GM21786 (cell line): ENCODE data around the gene GLG1.

Experiments
- ATAC-seq: cut with Tn5 transposase; IDR thresholded peaks from one replicate; pipeline ENCODE4 v1.9.1; 2021; ENCODE audit not compliant: unreplicated experiment

GLG1 gene

DNA sequence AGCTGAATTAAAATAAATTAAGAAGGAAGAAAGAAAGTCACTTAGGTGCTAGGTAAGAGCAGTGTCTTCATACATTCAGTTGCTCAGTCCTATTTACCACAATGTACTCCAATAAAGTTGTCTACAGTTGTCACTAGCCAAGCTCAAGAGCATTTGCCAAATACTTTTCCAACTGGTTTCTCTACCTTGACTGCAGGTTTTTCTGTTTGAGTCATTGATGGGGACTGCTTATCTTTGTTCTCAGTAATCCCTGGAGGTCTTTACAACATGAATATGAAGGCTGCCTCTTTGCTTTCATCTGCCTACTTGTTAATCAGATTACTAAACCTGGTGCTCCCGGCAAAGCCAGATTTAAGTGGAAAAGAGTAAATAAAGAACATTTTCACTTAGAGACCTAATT is 121.0 kb downstream of the GLG1 start:
- no peak for ATAC-seq

DNA sequence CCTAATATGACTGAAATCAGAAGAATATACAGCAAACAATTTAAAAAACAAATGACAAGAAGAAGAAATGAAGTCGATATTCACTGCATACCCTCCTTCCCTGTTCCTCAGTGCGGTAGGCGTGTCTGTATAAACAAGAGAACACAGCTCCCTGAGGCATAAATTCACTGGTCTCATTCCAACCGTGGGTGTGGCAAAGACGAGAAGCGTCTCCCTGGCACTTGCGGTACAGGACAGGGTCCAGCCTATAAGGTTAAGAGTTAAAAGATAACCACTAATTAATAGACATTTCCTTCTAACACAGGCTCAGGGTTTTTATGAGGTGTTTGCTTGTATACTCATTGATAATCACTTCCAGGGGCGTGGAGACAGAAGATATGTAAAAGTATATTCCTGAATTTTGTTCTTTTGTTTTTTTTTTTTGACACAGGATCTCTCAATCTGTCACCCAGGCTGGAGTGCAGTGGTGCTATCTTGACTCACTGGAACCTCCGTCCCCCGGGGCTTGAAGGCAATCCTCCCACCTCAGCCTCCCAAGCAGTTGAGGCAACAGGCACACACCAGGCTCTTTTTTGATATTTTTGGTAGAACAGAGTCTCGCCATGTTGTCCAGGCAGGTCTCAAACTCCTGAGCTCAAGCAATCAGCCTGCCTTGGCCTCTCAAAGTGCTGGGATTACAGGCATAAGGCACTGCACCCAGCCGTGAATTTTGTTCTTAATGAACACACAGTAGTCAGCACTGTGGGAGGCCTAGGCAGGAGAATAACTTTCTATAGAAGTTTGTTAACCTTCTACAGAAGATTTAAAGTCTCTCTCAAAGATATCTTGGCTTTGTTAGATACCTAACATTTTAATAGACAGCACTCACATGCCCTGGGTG is 126.5 kb downstream of the GLG1 start:
- ATAC-seq, result no peak

DNA sequence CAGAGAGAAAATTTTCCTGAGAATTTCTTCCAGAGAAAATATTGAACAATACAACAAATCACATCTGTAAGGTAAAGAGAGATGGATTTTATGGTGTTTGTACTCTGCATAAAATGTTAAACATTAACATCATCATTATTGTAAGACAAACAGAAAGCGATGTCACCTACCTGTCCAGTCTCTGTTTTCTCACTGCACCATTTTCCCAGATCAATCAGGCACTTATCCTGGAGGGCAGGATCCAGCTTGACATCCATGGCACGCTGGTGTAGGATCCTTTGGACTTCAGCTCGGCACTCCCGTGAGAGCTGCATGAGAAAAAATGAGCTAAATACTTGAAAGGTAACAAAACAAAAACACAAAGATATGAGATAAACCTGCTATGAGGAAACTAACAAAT is 129.7 kb downstream of the GLG1 start:
- ATAC-seq, result no peak

DNA sequence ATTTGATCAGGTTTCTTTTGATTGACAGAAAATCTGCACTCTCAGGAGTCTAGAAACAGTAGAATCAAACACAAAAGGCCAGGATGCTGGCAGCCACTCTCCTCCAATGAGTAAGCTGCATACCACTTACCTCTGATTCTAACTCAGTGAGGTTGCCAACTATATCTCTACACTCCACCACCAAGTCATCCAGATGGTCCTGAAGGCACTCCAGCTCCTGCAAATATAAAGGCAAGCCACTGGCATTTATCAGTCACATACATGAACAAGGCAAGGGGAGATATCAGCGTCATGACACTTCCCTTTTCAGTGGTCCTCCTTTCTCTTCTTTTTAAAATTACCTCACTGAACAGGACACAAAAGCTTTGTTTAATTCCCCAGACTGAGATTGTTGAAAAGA is 132.5 kb downstream of the GLG1 start:
- no peak for ATAC-seq

DNA sequence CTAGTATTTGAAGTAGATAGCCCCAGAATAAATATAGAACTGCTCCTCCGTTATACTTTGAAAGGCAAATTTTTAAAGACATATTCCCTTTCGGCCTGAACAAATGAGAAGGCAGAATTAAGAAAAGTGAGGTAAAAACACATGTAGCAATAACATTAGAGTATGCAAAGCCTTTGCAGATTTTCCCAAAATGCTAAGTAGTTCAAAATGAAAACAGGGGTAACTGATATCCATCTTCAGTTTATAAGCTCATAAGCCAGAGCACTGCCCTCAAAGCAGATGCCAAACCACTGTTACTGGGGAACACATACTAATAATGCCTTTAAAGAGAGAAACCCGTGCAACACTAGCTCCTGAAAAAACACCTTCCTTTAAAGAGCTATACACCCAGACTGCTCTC is 134.4 kb downstream of the GLG1 start:
- ATAC-seq, result no peak

DNA sequence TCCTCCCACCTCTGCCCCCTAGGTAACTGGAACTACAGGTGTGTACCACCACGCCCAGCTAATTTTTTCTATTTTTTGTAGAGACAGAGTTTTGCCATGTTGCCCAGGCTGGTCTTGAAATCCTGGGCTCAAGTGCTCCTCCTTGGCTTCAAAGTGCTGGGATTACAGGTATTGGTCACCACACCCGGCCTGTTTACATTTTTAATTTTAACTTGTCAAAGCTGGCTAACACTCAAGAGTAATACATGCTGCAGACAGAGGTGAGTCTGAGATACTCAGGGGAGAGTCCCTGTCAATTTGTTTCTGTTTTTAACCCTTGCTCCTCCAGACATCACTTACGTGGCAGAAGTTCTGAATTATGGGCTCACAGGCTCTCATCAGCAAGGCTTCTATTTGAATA is 134.9 kb downstream of the GLG1 start:
- ATAC-seq, result no peak

DNA sequence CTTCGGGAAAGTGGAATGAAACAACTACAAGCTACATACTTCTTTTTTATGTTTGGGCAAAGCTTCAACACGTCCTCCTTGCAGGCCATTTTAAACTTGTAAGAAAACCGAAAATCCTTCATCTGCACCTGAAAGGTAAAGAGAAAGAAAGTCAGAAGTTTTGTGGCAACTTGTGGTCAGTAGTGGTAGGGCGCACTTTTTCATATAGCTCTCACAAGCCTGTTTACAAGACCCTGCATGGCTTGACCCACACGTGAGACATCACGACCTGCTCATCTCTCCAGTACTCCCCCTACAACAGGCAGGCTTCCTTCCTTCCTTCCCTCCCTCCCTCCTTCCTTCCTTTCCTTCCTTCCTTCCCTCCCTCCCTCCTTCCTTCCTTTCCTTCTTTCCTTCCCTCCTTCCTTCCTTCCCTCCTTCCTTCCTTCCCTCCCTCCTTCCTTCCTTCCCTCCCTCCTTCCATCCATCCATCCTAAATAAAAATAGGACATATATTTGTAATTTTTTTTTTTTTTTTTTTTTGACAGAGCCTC is 136.9 kb downstream of the GLG1 start:
- no peak for ATAC-seq

DNA sequence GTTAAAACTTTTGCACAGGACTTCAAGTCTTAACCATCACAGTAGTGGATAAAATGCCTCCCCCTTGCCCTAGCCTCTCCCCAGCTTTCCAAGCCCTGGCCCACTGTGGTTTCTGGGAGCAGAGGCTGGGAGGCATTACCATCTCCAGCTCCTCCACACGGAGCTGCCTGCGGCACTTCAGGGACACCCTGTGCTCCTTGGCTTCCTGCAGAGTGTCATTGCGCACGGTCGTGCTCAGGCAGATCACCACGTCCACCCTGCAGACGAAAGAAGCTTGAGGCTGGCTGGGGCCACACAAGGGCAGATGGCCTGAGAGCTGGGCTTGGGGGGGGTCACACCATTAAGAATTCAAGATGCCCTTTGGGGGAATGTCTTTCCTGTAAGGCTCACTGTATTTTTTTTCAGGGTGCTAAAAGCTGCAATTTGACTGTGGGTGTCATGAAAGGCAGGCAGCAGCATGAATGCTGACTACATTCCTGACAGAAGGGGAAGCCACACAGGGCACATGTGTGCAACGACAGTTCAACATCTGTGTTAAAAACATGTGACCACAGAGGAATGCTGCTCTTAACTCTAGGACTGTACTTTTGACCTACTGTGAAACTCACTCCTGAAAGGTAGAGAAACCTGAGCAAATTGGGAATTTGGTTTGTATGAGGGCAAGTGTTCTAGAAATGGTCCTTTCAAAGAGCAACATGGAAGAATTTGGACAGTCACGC is 137.9 kb downstream of the GLG1 start:
- no peak for ATAC-seq

DNA sequence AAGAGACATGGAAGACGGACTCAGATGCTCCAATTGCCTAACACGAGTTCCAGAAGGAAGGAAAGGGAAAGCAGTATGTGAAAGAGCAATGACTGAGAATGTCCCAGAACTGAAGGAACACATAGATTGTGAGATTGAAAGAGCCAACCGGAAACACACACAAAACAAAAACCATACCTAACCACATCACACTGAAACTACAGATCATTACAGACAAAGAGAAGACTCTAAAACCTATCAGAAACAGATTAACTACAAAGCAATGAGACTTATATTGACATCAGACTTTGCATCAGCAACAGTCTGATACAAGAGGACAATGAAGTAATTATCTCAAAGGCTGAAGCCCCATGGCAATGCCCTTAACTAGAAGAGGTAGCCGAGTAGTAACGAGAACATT is 140.0 kb downstream of the GLG1 start:
- peak; percentile 63 for ATAC-seq

DNA sequence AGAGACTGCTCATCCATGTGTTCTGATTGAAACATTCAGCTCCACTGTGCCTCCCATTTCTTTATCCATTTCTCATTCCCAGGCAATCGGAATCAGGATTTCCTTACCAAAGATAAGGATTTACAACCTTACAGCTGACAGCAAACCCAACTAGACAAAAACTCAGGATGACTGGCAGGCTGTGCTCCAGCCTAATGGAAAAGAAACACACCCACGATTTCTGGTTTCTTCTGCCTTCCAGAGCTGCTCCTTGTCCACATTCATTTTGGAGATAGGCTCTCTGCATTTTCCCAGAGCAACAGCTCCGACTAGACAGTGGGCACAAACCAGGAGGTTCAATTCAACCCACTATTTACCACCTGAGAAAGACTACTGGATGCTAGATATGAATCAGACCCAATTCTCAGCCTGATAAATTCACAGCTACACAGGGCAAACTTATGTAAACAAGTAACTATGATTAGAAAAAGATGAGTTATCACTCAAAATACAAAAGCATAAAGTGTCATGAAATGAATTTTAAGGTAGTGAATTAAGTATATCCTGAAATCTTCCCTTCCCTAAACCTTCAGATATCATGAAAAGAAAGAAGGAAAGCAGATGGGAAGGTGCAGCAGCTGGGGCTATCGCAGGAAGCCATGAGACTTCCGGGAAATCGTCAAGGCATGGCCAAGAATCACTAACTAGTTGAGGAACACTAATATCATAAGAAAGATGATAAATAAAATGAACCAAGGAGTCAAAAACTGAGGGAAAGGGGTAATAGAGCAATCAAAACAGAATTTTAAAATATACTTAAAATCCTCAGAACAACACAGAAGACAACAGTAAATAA is 140.8 kb downstream of the GLG1 start:
- no peak for ATAC-seq

DNA sequence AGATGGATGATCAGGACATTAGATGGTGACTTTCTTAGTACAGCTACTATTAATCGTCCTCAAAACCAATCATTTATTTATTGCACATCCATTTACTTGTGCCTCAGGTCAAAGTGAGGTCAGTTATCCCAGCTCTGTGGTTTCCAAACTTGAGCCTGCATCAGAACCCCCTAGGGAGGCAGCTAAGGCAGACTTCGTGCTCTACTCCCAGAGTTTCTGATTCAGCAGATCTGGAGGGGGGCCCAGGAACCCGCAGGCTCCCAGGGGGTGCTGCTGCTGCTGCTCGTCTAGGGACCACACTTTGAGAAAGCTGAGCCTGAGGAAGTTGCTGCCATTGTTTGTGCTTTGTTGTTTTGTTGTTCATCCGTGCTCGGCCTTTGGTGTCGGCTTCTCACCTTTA is 141.6 kb downstream of the GLG1 start:
- ATAC-seq, result no peak

DNA sequence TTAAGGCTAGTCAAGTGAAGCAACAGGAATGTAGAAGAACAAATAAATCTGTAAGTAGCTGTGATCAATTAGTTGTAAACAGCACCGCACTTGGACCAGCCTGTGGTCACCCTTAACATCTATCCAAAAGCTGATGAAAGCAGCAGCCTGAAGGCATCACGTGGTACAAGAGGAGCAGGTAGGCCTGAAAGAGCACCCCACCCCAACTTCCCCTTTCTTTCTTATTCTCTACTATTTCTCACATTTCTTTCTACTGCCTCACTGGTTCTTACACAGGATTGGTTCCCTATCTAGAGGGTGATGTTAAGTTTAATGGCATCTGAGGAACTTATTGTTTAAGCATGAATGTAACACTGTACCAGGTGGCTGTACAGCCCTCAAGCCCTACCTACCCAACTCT is 143.0 kb downstream of the GLG1 start:
- ATAC-seq, result no peak

DNA sequence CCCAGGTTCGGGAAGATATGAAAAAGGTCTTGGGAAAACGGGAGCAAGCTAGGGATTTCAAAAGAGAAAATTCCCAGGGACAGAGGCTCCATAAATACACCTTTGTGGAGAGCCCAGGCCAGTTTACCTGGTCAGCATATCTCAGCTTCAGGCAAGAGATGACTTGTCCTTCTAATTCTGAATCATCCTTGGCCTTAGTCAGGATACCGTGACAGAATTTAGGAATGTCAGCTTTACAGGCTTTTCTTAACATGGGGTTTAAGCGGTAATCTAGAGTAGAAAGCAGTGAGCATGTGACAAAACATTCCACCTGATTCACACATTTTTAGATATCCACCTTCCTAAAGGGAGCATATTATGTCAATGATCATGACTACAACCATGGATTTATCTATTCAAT is 144.6 kb downstream of the GLG1 start:
- ATAC-seq, result no peak

DNA sequence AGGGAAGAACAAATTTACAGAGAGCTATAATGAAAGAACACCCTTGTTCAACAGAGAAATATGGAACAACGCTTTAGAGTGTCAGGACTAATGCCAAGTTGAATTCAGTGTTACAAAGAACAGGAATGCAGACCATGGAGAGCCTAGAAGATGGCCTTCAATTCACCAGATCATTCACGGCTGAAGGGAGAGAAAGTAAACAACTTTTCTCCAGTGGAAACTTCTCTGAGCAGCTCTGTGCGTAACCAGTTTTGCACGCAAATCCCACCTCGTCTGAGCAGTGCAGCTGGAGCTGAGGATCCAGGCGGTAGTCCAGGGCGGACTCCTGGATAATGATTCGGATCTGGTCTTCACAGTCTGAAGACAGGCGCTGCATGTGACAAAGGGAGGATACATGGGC is 145.1 kb downstream of the GLG1 start:
- no peak for ATAC-seq

DNA sequence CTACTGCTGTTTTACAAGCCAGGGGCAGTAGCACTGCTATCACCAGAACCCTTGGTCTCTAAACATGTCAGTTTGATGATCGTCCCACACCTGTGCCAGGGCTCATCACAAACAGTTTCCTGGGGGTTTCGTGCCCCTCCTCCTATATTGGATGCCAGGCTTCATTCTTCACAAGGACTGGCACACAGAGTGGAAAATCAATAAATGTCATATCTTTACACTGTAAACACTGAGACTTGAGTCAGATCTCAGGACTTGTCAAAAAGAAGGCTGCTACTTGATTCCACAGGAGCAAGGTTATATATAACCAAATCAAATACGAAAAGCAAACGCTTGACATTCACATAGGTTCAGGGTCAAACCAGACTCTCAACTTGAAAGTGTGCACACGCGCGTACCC is 146.4 kb downstream of the GLG1 start:
- no peak for ATAC-seq

DNA sequence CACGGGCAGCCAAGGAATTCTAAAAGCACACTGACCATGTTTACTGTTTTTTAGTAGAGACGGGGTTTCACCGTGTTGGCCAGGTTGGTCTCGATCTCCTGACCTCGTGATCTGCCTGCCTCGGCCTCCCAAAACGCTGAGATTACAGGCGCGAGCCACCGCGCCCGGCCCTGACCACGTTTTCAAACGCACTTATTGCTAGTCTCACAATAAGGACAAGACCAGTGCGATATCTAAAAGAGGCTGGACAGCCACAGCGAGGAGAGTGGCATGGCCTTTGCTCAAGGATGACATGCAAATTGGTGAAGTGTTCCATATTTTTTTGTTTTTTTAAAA is 150.7 kb downstream of the GLG1 start:
- no peak for ATAC-seq

DNA sequence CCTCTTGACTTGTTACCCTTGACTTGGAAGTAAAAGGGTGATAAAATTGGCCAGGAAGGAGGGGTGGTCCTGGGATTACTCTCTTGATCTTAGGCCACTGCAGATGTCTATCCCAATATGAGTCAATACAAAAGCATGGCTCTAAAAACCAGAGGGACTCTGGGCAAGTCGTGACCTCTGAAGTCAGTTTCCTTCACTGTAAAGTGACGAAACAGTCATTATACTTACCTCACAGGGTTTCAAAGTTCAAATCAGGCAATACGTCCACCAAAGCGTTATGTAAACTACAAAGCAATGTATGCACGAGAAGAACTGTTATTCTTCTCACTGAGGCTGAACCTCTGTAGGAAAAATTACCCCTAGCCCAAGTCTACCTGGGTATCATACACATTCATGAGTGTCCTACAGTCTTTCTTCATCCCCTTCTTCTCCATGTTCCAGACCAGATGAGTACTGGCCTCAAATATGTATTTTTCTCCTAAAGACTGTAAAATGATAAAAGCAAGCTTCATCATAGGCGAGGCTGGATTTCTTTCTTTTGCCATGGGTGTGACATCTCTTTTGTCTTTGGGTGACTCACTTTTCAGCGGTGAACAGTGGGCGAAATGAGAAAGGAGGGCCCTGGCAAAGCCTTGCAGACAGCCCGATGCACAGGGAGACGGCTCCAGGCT is 151.2 kb downstream of the GLG1 start:
- ATAC-seq, result no peak

DNA sequence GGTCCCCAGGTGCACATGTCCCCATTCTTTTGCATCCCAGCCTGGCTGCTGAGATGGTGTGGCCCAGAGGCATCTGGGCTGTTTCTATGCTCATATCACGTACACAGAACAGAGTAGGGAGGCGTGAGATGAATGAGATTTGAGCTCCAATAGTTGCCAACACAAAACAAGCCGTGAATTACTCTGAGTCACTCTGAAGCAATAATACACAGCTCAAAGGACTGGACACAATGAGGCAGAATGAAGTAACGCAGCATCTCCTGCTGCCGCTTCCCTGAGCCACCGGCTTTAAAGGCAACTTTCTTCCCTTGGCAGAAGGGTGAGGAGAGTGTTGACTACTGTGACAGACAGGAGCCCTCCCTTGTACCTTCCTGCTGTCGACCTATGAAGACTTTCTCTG is 151.7 kb downstream of the GLG1 start:
- no peak for ATAC-seq

DNA sequence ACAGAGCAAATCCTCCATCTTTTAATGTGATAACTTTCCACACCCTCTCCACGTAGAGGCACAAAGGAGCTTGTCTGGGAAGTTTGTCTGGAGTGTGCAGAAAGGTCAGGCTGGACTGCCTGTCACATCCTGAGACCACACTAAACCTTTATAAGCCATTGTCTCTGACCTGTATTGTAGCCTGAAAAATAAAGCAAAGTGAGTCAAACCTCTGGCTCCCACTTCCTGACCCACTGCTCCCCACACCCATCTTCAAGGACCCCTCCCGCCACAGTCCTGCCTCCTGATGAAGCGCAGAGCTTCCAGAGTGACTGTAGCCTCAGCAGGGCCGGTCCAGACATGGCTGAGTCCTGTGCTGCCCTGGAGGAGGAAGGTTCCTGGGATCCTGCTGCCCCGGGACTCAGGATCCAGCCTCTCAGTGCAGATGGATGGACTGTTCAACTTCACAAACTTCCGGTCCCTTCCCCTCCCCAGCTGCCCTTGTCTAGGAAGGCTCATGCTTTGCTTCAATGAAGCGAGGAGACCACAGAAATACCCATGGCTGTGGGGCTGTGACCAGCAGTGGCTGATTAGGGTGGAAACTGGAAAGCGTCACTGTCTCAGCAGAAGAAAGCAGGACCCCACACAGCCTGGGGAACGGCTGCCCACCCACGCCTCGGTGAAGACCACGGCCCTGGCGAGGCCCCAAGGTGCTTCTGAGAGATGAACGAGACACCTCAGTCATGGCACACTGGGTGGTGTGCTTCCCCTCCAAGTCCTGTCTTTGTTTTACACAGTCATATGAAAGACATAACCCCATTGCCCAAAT is 154.8 kb downstream of the GLG1 start:
- peak; percentile 84 for ATAC-seq
